ENCODE measurements around the gene HYCC1. TPM values are rescaled to one million over a fixed set of nuclear protein-coding genes. Genes with fewer than 3 reads are reported as not detected.

Gene HYCC1
- total and polyA plus RNA-seq, 2 donors (not counting 3 experiments of a cell fraction or from before 2014, with no cell fraction given) = 14.5 to 51.8 TPM

DNA sequence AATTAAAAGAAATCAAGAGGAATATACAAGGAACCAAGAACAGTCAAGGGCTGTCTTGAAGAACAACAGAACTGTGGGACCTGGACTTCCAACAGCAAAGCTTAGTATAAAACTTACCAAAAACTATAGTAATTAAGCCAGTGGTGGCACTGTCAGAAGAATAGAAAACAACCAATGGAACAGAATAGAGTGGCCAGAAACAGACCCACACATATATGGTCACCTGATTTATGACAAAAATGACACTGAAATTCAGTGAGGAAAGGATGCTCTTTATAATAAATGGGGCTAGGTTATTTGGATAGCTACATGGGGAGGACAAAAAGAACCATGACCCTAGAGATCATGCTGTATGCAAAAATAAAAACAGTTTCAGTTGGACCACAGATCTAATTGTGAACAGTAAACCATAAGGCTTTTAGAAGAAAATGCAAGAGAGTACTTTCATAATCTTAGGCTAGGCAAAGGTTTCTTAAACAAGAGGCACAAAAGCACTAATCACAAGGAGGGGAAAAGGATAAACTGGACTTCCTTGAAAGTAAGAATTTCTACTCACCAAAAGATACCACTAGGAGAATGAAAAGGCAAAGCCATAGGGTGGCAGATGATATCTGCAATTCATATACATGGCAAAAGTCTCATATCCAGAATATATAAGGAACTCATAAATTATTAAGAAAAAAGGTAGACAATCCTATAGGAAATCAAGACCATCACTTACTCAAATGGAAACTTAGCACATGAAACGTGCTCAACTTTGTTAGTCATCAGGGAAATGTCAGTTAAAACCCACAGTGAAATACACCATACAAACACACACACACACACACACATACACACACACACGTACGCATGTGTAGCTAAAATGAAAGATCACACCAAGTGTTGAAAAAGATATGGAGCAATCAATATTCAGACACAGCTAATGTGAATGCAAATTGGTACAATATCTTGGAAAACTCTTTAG, 20.8 kb downstream of the HYCC1 start:
- Histone ChIP-seq H3K36me3 (ENCODE audit: control insufficient read depth in 2 of 2, extremely low read depth in 1 of 2, insufficient read depth in 2 of 2, low read length in 2 of 2) (no peaks in the 10 kb centered on the region), H3K79me2 (ENCODE audit: control insufficient read depth, insufficient read depth, low read length) (peaks cover 18% of the 10 kb centered on the region), H2AFZ (ENCODE audit: low read depth, low read length) (no peak overlapping the region), H3K9me1 (replicated peaks; ENCODE audit: control insufficient read depth, extremely low read depth, insufficient read depth, low read length) (no peaks in the 10 kb centered on the region), H3K4me1 (ENCODE audit: control insufficient read depth, extremely low read depth, insufficient read depth, low read length) (peaks cover 17% of the 10 kb centered on the region), H3K27me3 (ENCODE audit: control insufficient read depth in 2 of 2, insufficient read depth in 2 of 2, low read length in 2 of 2) (no peaks in the 10 kb centered on the region), H3K9ac (replicated peaks; ENCODE audit: extremely low read depth, insufficient read depth, low read length) (no peak overlapping the region), H3K4me3 (replicated peaks in 1 of 3; ENCODE audit: insufficient read depth in 1 of 3, low read depth in 1 of 3, low read length in 3 of 3) (no peak overlapping the region), H3K4me2 (ENCODE audit: insufficient read depth, low read length) (no peak overlapping the region), H3K27ac (ENCODE audit: insufficient read depth, low read depth, low read length) (no peak overlapping the region), H3K9me3 (replicated peaks; ENCODE audit: control insufficient read depth, insufficient read depth, low read length) (no peaks in the 10 kb centered on the region), H4K20me1 (replicated peaks; ENCODE audit: control insufficient read depth, extremely low read depth, insufficient read depth, low read length) (peaks cover 5% of the 10 kb centered on the region)
- TF ChIP-seq POLR2A (IDR thresholded peaks at IDR 0.05; ENCODE audit: low read depth, low read length) = no peak
- TF ChIP-seq GATA2 (IDR thresholded peaks at IDR 0.05; ENCODE audit: insufficient read depth, insufficient read length, low read depth, low read length) = no peak
- TF ChIP-seq JUN (IDR thresholded peaks at IDR 0.05; ENCODE audit: borderline replicate concordance, insufficient read depth, insufficient read length, low read depth) = no peak
- no peak for TF ChIP-seq CTCF (IDR thresholded peaks at IDR 0.05; ENCODE audit: extremely low read depth in 1 of 2, insufficient read depth in 1 of 2, low read depth in 1 of 2, low read length in 2 of 2)
- TF ChIP-seq, protein P1, sequence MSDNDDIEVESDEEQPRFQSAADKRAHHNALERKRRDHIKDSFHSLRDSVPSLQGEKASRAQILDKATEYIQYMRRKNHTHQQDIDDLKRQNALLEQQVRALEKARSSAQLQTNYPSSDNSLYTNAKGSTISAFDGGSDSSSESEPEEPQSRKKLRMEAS (IDR thresholded peaks at IDR 0.05; ENCODE audit: insufficient read depth, insufficient read length) = no peak
- TF ChIP-seq POLR2AphosphoS5 (IDR thresholded peaks at IDR 0.05; ENCODE audit: insufficient read depth, low read depth, low read length) = no peak
- no peak for TF ChIP-seq EZH2 (IDR thresholded peaks at IDR 0.05; ENCODE audit: borderline replicate concordance, low read depth, low read length, severe bottlenecking)
- no peak for TF ChIP-seq MYC (IDR thresholded peaks at IDR 0.05; ENCODE audit: low read depth, low read length)
- no TSS peak for BruUV-seq (replicated peaks)
- dilution Hi-C loops (cut with MboI; ENCODE audit: extremely low pct_ligation_motif_present, low sequenced_read_pairs) = no loop called here
- FAIRE-seq (no peak), DNase-seq (ENCODE audit: low read depth, low spot score) (no peak)
- CTCF ChIA-PET = interaction anchor here (1.8 to 2.1 kb wide), 2 partner anchors 12 to 20 kb away, joined by 4 to 5 read pairs; no protein-coding TSS in a partner anchor
- intact Hi-C loops (cut with micrococcal nuclease) = no loop called here
- POLR2A ChIA-PET = no interaction called here

Data from endothelial cell of umbilical vein (primary cell).